HG03378 (cell line): ENCODE data around the gene GNG4.
"Not testable (repeated sequence)": the region's sequence is repeated elsewhere in the genome, so short reads cannot be mapped to it uniquely, and the experiment has no call there.

ENCODE experiments used
- ATAC-seq: cut with Tn5 transposase; IDR thresholded peaks from one replicate; pipeline ENCODE4 v1.9.1; 2021; ENCODE audit warnings: mild to moderate bottlenecking, moderate library complexity; ENCODE audit not compliant: unreplicated experiment

GNG4 gene

DNA sequence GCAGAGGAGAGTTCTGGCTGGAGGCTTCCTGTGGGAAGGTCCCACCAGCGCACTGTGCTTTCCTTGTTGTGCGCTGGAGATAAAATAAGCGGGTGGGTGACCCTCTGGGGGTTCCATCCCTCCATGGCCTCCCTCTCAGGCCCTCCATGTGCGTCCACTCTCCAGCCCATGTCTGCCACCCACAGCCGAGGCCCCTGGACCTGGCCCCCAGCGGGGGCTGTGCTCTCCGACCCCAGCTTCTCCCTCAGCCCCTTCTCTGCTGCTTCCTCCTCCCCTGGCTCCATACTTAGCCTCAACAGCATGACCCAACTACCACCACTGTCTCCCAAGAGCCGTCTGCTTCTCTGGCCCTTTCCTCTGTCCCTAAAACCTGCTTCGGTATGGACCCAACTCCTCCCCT, 61.4 kb downstream of the GNG4 start:
- ATAC-seq: no peak

- ATAC-seq: no peak
Observed at GRCh38 chr1:235586992-235587391, 62.6 kb downstream of the GNG4 start.

DNA sequence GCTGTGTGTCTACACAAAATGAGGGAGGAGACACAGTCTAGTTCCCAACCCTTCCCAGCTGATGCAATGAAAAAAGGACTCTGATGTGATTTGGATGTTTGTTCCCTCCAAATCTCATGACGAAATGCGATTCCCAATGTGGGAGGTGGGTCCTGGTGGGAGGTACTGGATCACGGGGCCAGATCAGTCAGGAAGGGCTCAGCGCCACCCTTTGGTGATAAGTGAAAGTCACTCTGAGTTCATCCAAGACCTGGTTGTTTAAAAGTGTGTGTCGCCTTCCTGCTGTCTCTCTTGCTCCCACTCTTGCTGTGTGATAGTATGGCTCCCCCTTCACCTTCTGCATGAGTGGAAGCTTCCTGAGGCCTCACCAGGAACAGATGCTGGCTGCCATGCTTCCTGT, 63.2 kb downstream of the GNG4 start:
- ATAC-seq: no peak

- ATAC-seq: no peak
Observed at GRCh38 chr1:235584973-235585372, 64.6 kb downstream of the GNG4 start.

GRCh38 chr1:235583511-235584001, 66.0 kb downstream of the GNG4 start:
- ATAC-seq: no peak

DNA sequence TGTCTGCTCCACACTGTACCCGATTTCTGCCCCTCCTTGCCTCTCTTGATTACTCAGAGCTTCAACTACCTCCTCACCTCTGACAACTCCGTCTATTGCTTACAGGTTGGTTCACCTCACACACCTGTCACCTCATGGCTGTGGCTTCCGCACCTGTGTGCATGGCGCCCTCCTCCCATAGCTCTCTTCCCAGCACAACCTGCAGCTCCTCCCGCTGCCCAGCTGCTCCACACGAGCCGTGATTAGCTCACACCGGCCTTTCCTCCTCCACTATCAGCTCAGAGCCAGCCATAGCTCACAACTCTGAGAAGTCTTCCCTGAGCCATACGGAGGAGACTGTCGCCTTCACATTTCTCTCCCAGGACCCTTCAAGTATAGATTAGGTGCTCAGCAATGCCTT, 67.5 kb downstream of the GNG4 start:
- no peak for ATAC-seq

DNA sequence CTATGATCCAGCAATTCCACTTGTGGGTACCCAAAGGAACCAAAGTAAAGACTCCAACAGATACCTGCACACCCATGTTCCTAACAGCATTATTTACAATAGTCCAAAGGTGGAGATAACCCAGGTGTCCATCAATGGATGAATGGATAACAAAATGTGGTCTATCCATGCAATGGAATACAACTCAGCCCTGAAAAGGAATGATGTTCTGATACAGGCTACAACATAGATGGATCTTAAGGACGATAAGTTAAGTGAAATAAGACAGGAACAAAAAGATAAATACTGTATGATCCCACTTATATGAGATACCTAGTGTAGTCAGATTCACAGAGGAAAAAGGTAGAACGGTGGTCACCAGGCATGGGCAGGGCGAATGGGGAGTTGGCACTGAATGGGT, 69.7 kb downstream of the GNG4 start:
- ATAC-seq: no peak

- ATAC-seq: no peak
Observed at GRCh38 chr1:235575597-235575996, 74.0 kb downstream of the GNG4 start.

DNA sequence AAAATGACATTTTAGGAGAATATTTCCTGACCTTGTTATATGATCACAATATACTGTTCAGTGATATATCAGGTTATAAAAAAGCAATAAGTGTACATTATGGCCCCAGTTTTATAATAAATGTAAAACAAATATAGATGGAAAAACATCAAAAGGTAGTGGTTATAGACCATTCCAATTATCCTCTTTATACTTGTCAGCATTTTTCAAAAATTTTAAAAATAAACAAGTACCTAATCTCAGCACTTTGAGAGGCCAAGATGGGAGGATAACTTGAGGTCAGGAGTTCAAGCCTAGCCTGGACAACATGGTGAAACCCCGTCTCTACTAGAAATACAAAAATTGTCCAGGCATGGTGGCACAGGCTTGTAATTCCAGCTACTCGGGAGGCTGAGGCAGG, 75.7 kb downstream of the GNG4 start:
- no peak for ATAC-seq

DNA sequence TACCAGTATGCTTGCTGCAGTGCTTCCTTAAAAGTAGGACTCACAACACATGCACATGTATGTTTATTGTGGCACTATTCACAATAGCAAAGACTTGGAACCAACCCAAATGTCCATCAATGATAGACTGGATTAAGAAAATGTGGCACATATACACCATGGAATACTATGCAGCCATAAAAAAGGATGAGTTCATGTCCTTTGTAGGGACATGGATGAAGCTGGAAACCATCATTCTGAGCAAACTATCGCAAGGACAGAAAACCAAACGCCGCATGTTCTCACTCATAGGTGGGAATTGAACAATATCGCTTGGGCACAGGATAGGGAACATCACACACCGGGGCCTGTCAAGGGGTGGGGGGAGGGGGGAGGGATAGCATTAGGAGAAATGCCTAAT, 76.6 kb downstream of the GNG4 start:
- not testable (repeated sequence) for ATAC-seq

DNA sequence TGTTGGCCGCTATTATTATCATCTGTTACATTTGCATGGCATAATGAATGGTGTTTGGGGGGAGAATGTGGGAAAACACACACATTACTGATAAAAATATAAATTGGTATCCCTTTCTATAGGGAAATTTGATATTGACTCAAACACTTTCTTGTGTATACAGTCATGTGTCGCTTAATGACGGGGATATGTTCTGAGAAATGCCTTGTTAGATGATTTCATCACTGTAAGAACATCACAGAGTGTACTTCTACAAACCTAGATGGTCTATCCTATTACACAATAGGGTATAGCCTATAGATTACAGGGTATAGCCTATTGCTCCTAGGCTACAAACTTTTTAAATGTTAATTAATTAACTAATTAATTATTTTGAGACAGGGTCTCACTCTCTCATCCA, 78.1 kb downstream of the GNG4 start:
- ATAC-seq: no peak

GRCh38 chr1:235567812-235568503, 81.6 kb downstream of the GNG4 start:
- ATAC-seq: no peak

DNA sequence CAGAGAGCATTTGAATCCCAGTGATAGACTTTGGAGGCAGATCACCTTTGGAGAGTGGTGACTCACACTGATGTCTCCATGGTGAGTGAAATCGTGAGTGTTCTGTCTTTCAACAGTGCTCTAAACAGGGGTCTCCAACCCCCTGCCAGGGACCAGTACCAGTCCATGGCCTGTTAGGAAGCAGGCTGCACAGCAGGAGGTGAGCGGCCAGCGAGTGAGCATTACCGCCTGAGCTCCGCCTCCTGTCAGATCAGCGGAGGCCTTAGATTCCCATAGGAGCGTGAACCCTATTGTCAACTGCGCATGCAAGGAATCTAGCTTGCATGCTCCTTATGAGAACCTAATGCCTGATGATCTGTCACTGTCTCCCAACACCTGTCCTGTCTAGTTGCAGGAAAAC, 83.5 kb downstream of the GNG4 start:
- no peak for ATAC-seq

DNA sequence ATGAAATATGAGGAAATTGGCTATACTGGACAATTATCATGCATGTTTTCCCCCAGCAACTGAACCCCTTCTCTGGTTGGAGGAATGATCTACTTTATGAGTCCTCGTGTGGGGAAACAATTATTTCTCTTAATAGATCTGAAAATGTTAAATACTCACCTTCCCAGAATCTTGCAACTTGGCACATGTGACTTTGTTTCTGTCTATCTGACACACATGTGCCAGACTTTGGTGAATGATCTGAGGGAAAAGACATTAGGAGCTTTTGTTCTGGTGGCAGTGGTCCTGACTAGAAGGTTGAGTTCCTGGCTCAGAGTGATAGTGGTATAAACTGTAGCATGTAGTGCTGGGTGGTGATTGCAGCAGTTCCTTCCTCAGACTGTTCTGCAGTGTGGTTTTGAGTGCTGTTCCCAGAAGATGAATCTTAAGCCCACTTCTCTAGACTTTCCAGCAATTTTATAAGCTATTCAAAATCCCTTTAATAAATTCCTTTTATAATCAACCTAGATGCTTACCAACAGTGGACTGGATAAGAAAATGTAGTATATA, 86.0 kb downstream of the GNG4 start:
- no peak for ATAC-seq

- ATAC-seq: no peak
Observed at GRCh38 chr1:235562589-235562988, 87.0 kb downstream of the GNG4 start.

- no peak for ATAC-seq
Observed at GRCh38 chr1:235558621-235559169, 90.9 kb downstream of the GNG4 start.

- no peak for ATAC-seq
Observed at GRCh38 chr1:235557495-235557894, 92.1 kb downstream of the GNG4 start.

GRCh38 chr1:235556807-235557206, 92.8 kb downstream of the GNG4 start:
- no peak for ATAC-seq

GRCh38 chr1:235553112-235553551, 96.5 kb downstream of the GNG4 start:
- no peak for ATAC-seq

GRCh38 chr1:235552146-235552716, 97.4 kb downstream of the GNG4 start:
- no peak for ATAC-seq

- ATAC-seq: no peak
Observed at GRCh38 chr1:235549351-235550139, 100.0 kb downstream of the GNG4 start.
